ENCODE results near the gene BPTF. TPM values are rescaled to one million over a fixed set of nuclear protein-coding genes. Genes with fewer than 3 reads are reported as not detected.
"Not testable (repeated sequence)": the region's sequence is repeated elsewhere in the genome, so short reads cannot be mapped to it uniquely, and the experiment has no call there.

The BPTF gene
- total RNA-seq, 2 experiments from 2014 or later, result 98.1 to 114 TPM

DNA sequence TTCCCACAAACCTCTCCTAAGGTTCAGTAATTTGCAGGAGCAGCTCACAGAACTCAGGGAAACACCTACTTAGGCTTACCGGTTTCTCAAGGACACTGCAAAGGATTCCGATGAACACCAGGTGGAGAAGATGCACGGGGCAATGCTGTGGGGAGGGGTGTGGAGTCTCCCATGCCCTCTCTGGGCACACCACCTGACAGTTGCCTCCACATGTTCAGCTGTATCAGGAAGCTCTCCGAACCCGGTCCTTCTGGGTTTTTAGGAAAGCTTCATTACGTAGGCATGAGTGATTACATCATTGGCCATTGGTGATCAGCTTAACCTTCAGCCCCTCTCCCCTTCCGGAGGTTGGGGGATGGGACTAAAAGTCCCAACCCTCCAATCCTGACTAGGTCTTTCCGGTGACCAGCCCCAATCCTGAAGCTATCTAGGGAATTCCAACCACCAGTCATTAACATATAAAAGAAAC is 149.3 kb downstream of the BPTF start:
- CTCF ChIA-PET, result interaction anchor here (1.1 kb wide), 1 partner anchor 9 kb away, joined by 3 read pairs; no protein-coding TSS in a partner anchor
- Mint-ChIP-seq H3K27me3 (no peaks in the 10 kb centered on the region), H3K4me1 (no peaks in the 10 kb centered on the region), H3K27ac (no peak overlapping the region), H3K9me3 (no peaks in the 10 kb centered on the region), H3K36me3 (ENCODE audit: low read depth) (peaks cover 25% of the 10 kb centered on the region), H3K4me3 (no peak overlapping the region)
- POLR2A ChIA-PET, result no interaction called here
- DNase-seq, result no peak

DNA sequence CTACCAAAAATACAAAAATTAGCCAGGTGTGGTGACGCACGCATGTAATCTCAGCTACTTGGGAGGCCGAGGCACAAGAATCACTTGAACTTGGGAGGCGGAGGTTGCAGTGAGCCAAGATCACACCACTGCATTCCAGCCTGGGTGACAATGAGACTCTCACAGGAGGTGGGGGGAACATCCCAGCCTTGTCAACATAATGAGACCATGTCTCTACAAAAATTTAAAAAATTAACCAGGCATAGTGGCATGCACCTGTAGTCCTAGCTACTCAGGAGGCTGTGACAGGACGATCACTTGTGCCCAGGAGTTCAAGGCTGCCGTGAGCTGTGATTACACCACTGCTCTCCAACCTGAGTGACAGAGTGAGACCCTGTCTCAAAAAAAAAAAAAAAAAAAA is 151.0 kb downstream of the BPTF start:
- peaks cover 25% of the 10 kb centered on the region for H3K36me3 Mint-ChIP-seq (ENCODE audit: low read depth)
- H3K27ac Mint-ChIP-seq, CTCF ChIA-PET, DNase-seq, H3K27me3 Mint-ChIP-seq, H3K4me1 Mint-ChIP-seq, POLR2A ChIA-PET, H3K9me3 Mint-ChIP-seq, H3K4me3 Mint-ChIP-seq: not testable (repeated sequence)

GRCh38 chr17:67980456-67980855 is 155.2 kb downstream of the BPTF start:
- H3K4me3 Mint-ChIP-seq, result no peak overlapping the region

GRCh38 chr17:67980883-67981282 is 155.6 kb downstream of the BPTF start:
- DNase-seq, H3K9me3 Mint-ChIP-seq, H3K27me3 Mint-ChIP-seq, CTCF ChIA-PET, H3K4me3 Mint-ChIP-seq, POLR2A ChIA-PET, H3K4me1 Mint-ChIP-seq, H3K27ac Mint-ChIP-seq: not testable (repeated sequence)
- H3K36me3 Mint-ChIP-seq (ENCODE audit: low read depth), result peaks cover 16% of the 10 kb centered on the region

More at GRCh38 chr17:67980456-67980855, 155.2 kb downstream of the BPTF start:
- DNase-seq, result no peak
- Mint-ChIP-seq H3K36me3 (ENCODE audit: low read depth) (peaks cover 19% of the 10 kb centered on the region), H3K27ac (no peak overlapping the region), H3K27me3 (no peaks in the 10 kb centered on the region), H3K9me3 (no peaks in the 10 kb centered on the region), H3K4me1 (peaks cover 2% of the 10 kb centered on the region)
- ChIA-PET POLR2A (no interaction called here), CTCF (interaction anchor here (1.6 kb wide), 1 partner anchor 22 kb away, joined by 3 read pairs; no protein-coding TSS in a partner anchor)

DNA sequence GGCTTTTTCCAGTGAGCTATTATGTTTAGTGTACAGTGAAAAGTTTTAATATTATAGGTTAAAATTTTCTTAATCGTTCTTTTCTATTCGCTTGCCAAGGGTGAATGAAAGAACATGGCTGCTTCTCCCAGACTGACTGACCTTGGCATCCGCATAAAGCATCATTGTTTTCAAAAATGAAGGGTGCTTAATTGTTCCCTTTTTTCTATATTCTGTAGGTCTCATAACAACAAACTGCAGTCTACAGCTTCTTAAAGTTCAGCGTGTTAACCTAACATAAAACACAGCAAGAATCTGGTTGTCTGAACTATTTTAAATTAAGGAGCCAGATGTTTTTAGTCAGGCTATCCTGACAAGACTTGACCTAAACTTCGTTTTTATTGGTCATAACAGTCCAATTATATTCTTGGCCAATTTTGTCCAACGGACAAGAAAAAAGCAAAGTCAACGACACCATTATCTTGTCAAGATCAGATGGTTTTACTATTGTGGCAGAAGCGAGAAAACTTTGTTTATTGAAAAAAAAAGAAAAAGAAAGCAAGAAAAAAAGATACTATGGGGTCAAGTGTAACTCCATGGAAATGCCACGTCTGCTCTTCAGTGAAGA is 156.8 kb downstream of the BPTF start:
- Mint-ChIP-seq H3K27ac (no peak overlapping the region), H3K27me3 (no peaks in the 10 kb centered on the region), H3K9me3 (no peaks in the 10 kb centered on the region), H3K4me1 (peaks cover 2% of the 10 kb centered on the region), H3K36me3 (ENCODE audit: low read depth) (peaks cover 10% of the 10 kb centered on the region), H3K4me3 (no peak overlapping the region)
- CTCF ChIA-PET, result interaction anchor here (0.6 kb wide), 1 partner anchor 27 kb away, joined by 3 read pairs; no protein-coding TSS in a partner anchor
- DNase-seq, result no peak
- POLR2A ChIA-PET, result no interaction called here

DNA sequence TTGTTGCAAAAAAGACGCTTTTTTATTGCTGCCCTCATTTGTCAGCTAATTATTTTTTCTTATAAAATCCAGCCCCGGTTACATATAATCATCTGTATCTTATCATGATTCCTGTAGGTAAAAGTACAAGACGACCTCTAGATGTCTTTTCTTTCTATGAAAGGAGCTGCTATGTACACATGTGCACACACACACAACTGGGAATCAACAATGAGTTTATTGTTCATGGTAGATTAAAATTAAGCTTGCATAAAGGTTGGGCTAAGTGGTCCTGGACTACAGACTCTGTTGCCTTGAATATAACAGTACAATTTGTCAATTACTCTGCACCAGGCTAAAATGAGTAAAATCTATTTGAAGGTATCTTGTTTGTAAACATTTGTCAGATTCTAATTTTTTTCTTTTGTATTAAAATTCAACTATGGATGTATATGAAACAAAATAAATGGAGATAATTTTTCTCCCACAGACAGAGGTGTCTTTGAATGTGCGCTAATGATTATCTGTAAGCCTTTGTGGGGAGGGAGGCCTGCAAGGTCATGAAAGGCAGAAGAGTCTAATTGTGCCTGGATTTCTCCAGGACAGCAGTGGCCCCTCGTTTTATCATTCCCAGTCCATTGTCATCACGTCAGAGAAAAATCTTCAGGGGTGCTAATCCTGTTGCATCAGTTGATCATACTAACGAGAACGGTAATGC is 157.5 kb downstream of the BPTF start:
- no peak overlapping the region for H3K27ac Mint-ChIP-seq

GRCh38 chr17:67983383-67983688 is 158.0 kb downstream of the BPTF start:
- Mint-ChIP-seq H3K27ac (no peak overlapping the region), H3K36me3 (ENCODE audit: low read depth) (peaks cover 7% of the 10 kb centered on the region), H3K4me3 (no peak overlapping the region), H3K9me3 (no peaks in the 10 kb centered on the region), H3K27me3 (no peaks in the 10 kb centered on the region), H3K4me1 (peaks cover 2% of the 10 kb centered on the region)
- no peak for DNase-seq
- ChIA-PET POLR2A (no interaction called here), CTCF (no interaction called here)

More for the DNA sequence above, 157.5 kb downstream of the BPTF start:
- peaks cover 10% of the 10 kb centered on the region for H3K36me3 Mint-ChIP-seq (ENCODE audit: low read depth)
- H3K27me3 Mint-ChIP-seq, result no peaks in the 10 kb centered on the region
- no peak overlapping the region for H3K4me3 Mint-ChIP-seq
- no peak for DNase-seq
- H3K4me1 Mint-ChIP-seq, result peaks cover 2% of the 10 kb centered on the region
- CTCF ChIA-PET, result interaction anchor here (0.6 kb wide), 2 partner anchors 27 to 46 kb away, joined by 3 read pairs; no protein-coding TSS in a partner anchor
- POLR2A ChIA-PET, result no interaction called here
- no peaks in the 10 kb centered on the region for H3K9me3 Mint-ChIP-seq

- CTCF ChIA-PET, result interaction anchor here (1.1 kb wide), 1 partner anchor 10 kb away, joined by 3 read pairs; no protein-coding TSS in a partner anchor
- peaks cover 26% of the 10 kb centered on the region for H3K4me1 Mint-ChIP-seq
- no peak overlapping the region for H3K4me3 Mint-ChIP-seq
- POLR2A ChIA-PET, result no interaction called here
- peaks cover 10% of the 10 kb centered on the region for H3K27me3 Mint-ChIP-seq
- no peaks in the 10 kb centered on the region for H3K36me3 Mint-ChIP-seq (ENCODE audit: low read depth)
- H3K27ac Mint-ChIP-seq, result no peak overlapping the region
- no peaks in the 10 kb centered on the region for H3K9me3 Mint-ChIP-seq
- no peak for DNase-seq
These were observed 165.6 kb downstream of the BPTF start for GRCh38 chr17:67990909-67991308.

- H3K27ac Mint-ChIP-seq, result peak overlapping the region; percentile 92
- no peaks in the 10 kb centered on the region for H3K36me3 Mint-ChIP-seq (ENCODE audit: low read depth)
- H3K4me3 Mint-ChIP-seq, result peak overlapping the region; percentile 85
- H3K27me3 Mint-ChIP-seq, result peaks cover 21% of the 10 kb centered on the region
- ChIA-PET POLR2A (no interaction called here), CTCF (no interaction called here)
- H3K9me3 Mint-ChIP-seq, result no peaks in the 10 kb centered on the region
- peaks cover 32% of the 10 kb centered on the region for H3K4me1 Mint-ChIP-seq
- DNase-seq, result no peak
These were observed 167.3 kb downstream of the BPTF start for GRCh38 chr17:67992548-67993152.

- Mint-ChIP-seq H3K4me3 (peak overlapping the region; percentile 85), H3K27me3 (peaks cover 21% of the 10 kb centered on the region), H3K36me3 (ENCODE audit: low read depth) (no peaks in the 10 kb centered on the region), H3K4me1 (peaks cover 32% of the 10 kb centered on the region), H3K27ac (peak overlapping the region; percentile 92), H3K9me3 (no peaks in the 10 kb centered on the region)
- CTCF ChIA-PET, result interaction anchor here (1.4 kb wide), 1 partner anchor 27 kb away, joined by 3 read pairs; no protein-coding TSS in a partner anchor
- DNase-seq, result peak; percentile 68
- POLR2A ChIA-PET, result no interaction called here
These were observed 168.1 kb downstream of the BPTF start for GRCh38 chr17:67993153-67993997.

- ChIA-PET CTCF (interaction anchor here (1.4 kb wide), 1 partner anchor 26 kb away, joined by 3 read pairs; no protein-coding TSS in a partner anchor), POLR2A (no interaction called here)
- H3K9me3 Mint-ChIP-seq, result no peaks in the 10 kb centered on the region
- no peak for DNase-seq
- peak overlapping the region; percentile 92 for H3K27ac Mint-ChIP-seq
- H3K4me1 Mint-ChIP-seq, result peaks cover 32% of the 10 kb centered on the region
- H3K27me3 Mint-ChIP-seq, result peaks cover 21% of the 10 kb centered on the region
- H3K36me3 Mint-ChIP-seq (ENCODE audit: low read depth), result no peaks in the 10 kb centered on the region
- peak overlapping the region; percentile 72 for H3K4me3 Mint-ChIP-seq
These were observed 168.7 kb downstream of the BPTF start for GRCh38 chr17:67993998-67994361.

DNA sequence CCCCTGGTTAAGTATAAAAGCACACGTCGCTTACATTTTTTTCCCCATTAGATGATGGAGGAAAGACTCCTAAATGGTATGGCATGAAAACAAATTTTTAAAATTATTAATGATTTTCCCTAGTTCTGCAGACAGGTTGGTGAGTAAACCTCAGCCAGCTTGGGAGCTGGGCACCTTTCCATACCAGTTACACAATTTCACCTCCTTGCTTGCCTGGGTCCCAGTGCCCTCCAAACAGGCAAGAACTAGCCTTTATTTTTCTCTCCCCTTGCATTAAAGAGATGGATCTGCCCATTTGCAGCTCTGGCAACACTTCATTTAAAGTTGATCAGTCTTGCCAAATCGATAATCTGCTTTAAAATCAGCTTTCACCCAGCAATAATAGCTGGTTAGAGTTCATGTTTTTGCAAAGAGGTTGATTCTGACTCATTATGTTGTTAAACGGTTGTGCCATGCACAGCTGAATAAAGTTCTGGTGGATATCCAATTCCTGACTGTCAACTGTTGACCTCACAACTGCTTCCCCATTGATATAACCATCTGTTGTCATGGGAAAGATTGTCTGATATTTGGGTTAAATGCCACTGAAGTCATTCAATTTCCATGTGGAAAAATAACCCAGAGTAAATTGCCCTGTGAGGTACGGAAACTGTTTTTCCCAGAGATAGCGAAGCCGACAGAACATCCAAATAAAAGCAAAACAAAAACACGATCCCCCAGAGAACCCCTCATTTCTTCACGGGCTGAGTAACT is 169.7 kb downstream of the BPTF start:
- H3K4me3 Mint-ChIP-seq, result peak overlapping the region; percentile 72
- H3K9me3 Mint-ChIP-seq, result no peaks in the 10 kb centered on the region
- peak overlapping the region; percentile 92 for H3K27ac Mint-ChIP-seq
- no peak for DNase-seq
- ChIA-PET POLR2A (no interaction called here), CTCF (interaction anchor here (0.6 to 1.4 kb wide), 2 partner anchors 25 to 851 kb away, joined by 3 read pairs; no protein-coding TSS in a partner anchor)
- peaks cover 32% of the 10 kb centered on the region for H3K4me1 Mint-ChIP-seq
- peaks cover 23% of the 10 kb centered on the region for H3K27me3 Mint-ChIP-seq
- H3K36me3 Mint-ChIP-seq (ENCODE audit: low read depth), result no peaks in the 10 kb centered on the region
